H1 (cell line): ENCODE data around the gene LGALS16. TPM values are rescaled to one million over a fixed set of nuclear protein-coding genes. Genes with fewer than 3 reads are reported as not detected.

ENCODE experiments used
- CTCF ChIA-PET: fragments of 300-600 bp; sonication (Branson Sonifier 250); formaldehyde crosslinking; loops from one replicate; lab custom pipeline; 2021; ENCODE audit not compliant: partially characterized antibody; lab: Charles Lee
- POLR2A ChIA-PET: fragments of 300-600 bp; sonication (Branson Sonifier 250); formaldehyde crosslinking; loops from one replicate; lab custom pipeline; 2021; ENCODE audit warnings: inconsistent platforms; ENCODE audit not compliant: partially characterized antibody; lab: Charles Lee
- DNase-seq, 2 experiments: peaks; one replicate each; pipeline versions ENCODE4 v3.0.0 to v3.0.0-alpha.2; 2010 to 2022; ENCODE audit warnings: low spot score in 2 of 2, low read depth in 1 of 2, mixed read lengths in 1 of 2
- FAIRE-seq: peaks from 2 replicates; lab custom pipeline; 2011; peaks lifted over from hg19 to GRCh38; lab: Jason Lieb, UNC
- H2AFZ ChIP-seq: 2 replicates; pipeline ENCODE4 v1.8.1; 2012; ENCODE audit warnings: low read length, inconsistent platforms
- H2AK5ac ChIP-seq: 2 replicates; pipeline ENCODE4 v1.6.1; 2013; ENCODE audit warnings: low read depth, low read length
- H2BK120ac ChIP-seq: replicated peaks from 2 replicates; pipeline ENCODE3; 2013; ENCODE audit warnings: low read depth, low read length, inconsistent platforms
- H2BK12ac ChIP-seq: 2 replicates; pipeline ENCODE4 v1.6.1; 2013; ENCODE audit warnings: low read depth, low read length
- H2BK15ac ChIP-seq: 2 replicates; pipeline ENCODE4 v1.6.1; 2013; ENCODE audit warnings: low read length
- H2BK20ac ChIP-seq: 2 replicates; pipeline ENCODE4 v1.6.1; 2013; ENCODE audit warnings: low read length
- H2BK5ac ChIP-seq: 2 replicates; pipeline ENCODE4 v1.6.1; 2013; ENCODE audit warnings: low read depth, low read length
- H3K14ac ChIP-seq: 2 replicates; pipeline ENCODE4 v1.6.1; 2013; ENCODE audit warnings: inconsistent platforms; ENCODE audit not compliant: insufficient read length
- H3K18ac ChIP-seq: 2 replicates; pipeline ENCODE4 v1.6.1; 2013; ENCODE audit warnings: low read length; ENCODE audit errors: extremely low read depth
- H3K23ac ChIP-seq: 2 replicates; pipeline ENCODE4 v1.6.1; 2013; ENCODE audit warnings: inconsistent platforms; ENCODE audit not compliant: insufficient read length
- H3K23me2 ChIP-seq: 2 replicates; pipeline ENCODE4 v1.6.1; 2013; ENCODE audit warnings: low read depth, low read length
- H3K27ac ChIP-seq: 2 replicates; pipeline ENCODE4 v1.6.1; 2011; ENCODE audit warnings: low read depth, low read length, inconsistent platforms
- H3K27me3 ChIP-seq, 4 experiments: replicated peaks in 1 of 4; 1 replicate in 1 of 4; 2 replicates in 3 of 4; pipeline versions ENCODE4 v1.6.1 to v1.8.1; 2011 to 2013; ENCODE audit warnings: low read length in 3 of 4, mild to moderate bottlenecking in 3 of 4, inconsistent platforms in 2 of 4, mixed read lengths in 2 of 4, moderate library complexity in 1 of 4; ENCODE audit not compliant: control insufficient read depth in 3 of 4, insufficient read depth in 3 of 4; ENCODE audit errors: extremely low read depth in 1 of 4
- H3K36me3 ChIP-seq, 4 experiments: 2 replicates each; pipeline versions ENCODE4 v1.6.1 to v1.8.1; 2011 to 2013; ENCODE audit warnings: mild to moderate bottlenecking in 4 of 4, low read length in 3 of 4, moderate library complexity in 2 of 4, control low read depth in 1 of 4, inconsistent platforms in 1 of 4; ENCODE audit not compliant: insufficient read depth in 4 of 4, control insufficient read depth in 2 of 4
- H3K4ac ChIP-seq: replicated peaks from 2 replicates; pipeline ENCODE3; 2013; ENCODE audit warnings: low read length, low read depth, mixed read lengths, inconsistent platforms; ENCODE audit not compliant: insufficient read length
- H3K4me1 ChIP-seq, 4 experiments: replicated peaks in 1 of 4; 1 replicate in 1 of 4; 2 replicates in 3 of 4; pipeline versions ENCODE4 v1.6.1 to v1.8.1; 2011 to 2013; ENCODE audit warnings: low read length in 3 of 4, inconsistent platforms in 2 of 4, mixed read lengths in 1 of 4; ENCODE audit not compliant: insufficient read depth in 4 of 4, control insufficient read depth in 3 of 4
- H3K4me2 ChIP-seq, 2 experiments: 2 replicates each; pipeline versions ENCODE4 v1.6.1 to v1.8.1; 2011 to 2013; ENCODE audit warnings: low read depth in 2 of 2, low read length in 2 of 2, control low read depth in 1 of 2, inconsistent platforms in 1 of 2, mild to moderate bottlenecking in 1 of 2; ENCODE audit not compliant: insufficient read depth in 1 of 2
- H3K4me3 ChIP-seq, 4 experiments: fragments of 200-600, 300-600 bp in 1 of 4; sonication (generic), shearing (Covaris generic), sonication (Bioruptor Twin) in 1 of 4; 2 replicates each; pipeline versions ENCODE4 v1.5.1 to v1.8.1; 2011 to 2016; ENCODE audit warnings: low read length in 4 of 4, low read depth in 3 of 4, control low read depth in 2 of 4, inconsistent platforms in 2 of 4, mild to moderate bottlenecking in 2 of 4, mixed read lengths in 1 of 4, moderate library complexity in 1 of 4; ENCODE audit not compliant: insufficient read depth in 2 of 4; ENCODE audit errors: extremely low read depth in 1 of 4
- H3K56ac ChIP-seq: replicated peaks from 2 replicates; pipeline ENCODE3; 2013; ENCODE audit warnings: low read depth, mild to moderate bottlenecking, mixed read lengths, low read length, inconsistent platforms; ENCODE audit not compliant: insufficient read length
- H3K79me1 ChIP-seq: 2 replicates; pipeline ENCODE4 v1.6.1; 2013; ENCODE audit warnings: low read depth, low read length, control low read depth
- H3K79me2 ChIP-seq, 2 experiments: 2 replicates each; pipeline versions ENCODE4 v1.6.1 to v1.8.1; 2012 to 2013; ENCODE audit warnings: low read length in 2 of 2, mild to moderate bottlenecking in 2 of 2, inconsistent platforms in 1 of 2; ENCODE audit not compliant: insufficient read depth in 2 of 2, control insufficient read depth in 1 of 2
- H3K9ac ChIP-seq, 4 experiments: replicated peaks in 1 of 4; 1 replicate in 1 of 4; 2 replicates in 3 of 4; pipeline versions ENCODE4 v1.6.1 to v1.8.1; 2011 to 2013; ENCODE audit warnings: low read depth in 3 of 4, low read length in 3 of 4, control low read depth in 2 of 4, mild to moderate bottlenecking in 2 of 4, moderate library complexity in 2 of 4, inconsistent platforms in 1 of 4; ENCODE audit errors: extremely low read depth in 1 of 4
- H3K9me3 ChIP-seq, 2 experiments: 2 replicates each; pipeline versions ENCODE4 v1.6.1 to v1.8.1; 2012 to 2013; ENCODE audit warnings: mild to moderate bottlenecking in 2 of 2, moderate library complexity in 2 of 2, control low read depth in 1 of 2, inconsistent platforms in 1 of 2, low read depth in 1 of 2, low read length in 1 of 2, mixed read lengths in 1 of 2; ENCODE audit not compliant: insufficient read depth in 2 of 2
- H4K20me1 ChIP-seq, 2 experiments: replicated peaks in 1 of 2; 2 replicates each; pipeline versions ENCODE3 to v1.8.1; 2011 to 2013; ENCODE audit warnings: inconsistent platforms in 2 of 2, low read length in 2 of 2, mild to moderate bottlenecking in 1 of 2; ENCODE audit not compliant: insufficient read depth in 2 of 2, control insufficient read depth in 1 of 2
- H4K5ac ChIP-seq: 2 replicates; pipeline ENCODE4 v1.6.1; 2013; ENCODE audit warnings: low read length, low read depth, mixed read lengths, inconsistent platforms; ENCODE audit not compliant: insufficient read length
- H4K8ac ChIP-seq: 2 replicates; pipeline ENCODE4 v1.8.0; 2013; ENCODE audit warnings: mild to moderate bottlenecking, moderate library complexity, low read length, inconsistent platforms; ENCODE audit not compliant: insufficient read depth; ENCODE audit errors: extremely low read depth
- H4K91ac ChIP-seq: replicated peaks from 2 replicates; pipeline ENCODE3; 2013; ENCODE audit warnings: low read length, mixed read lengths, inconsistent platforms; ENCODE audit not compliant: insufficient read length
- CBX5 ChIP-seq: fragments of 300-800, 300-1000 bp; sonication (generic); IDR thresholded peaks from 2 replicates; pipeline ENCODE4 v1.7.1; 2016; ENCODE audit warnings: antibody characterized with exemption, low read length, low read depth
- HDAC2 ChIP-seq, 2 experiments: fragments of 300-600 bp in 1 of 2; sonication (generic) in 1 of 2; IDR thresholded peaks; 2 replicates each; pipeline ENCODE4 v1.6.1; 2011 to 2012; ENCODE audit warnings: low read depth in 2 of 2, low read length in 2 of 2, mild to moderate bottlenecking in 2 of 2, moderate library complexity in 2 of 2, borderline replicate concordance in 1 of 2, inconsistent platforms in 1 of 2
- KDM1A ChIP-seq: fragments of 200-600, 300-600 bp; sonication (generic); IDR thresholded peaks from 2 replicates; pipeline ENCODE4 v1.7.1; 2016; ENCODE audit warnings: mild to moderate bottlenecking, low read length, borderline replicate concordance
- KDM5A ChIP-seq: fragments of 200-600 bp; IDR thresholded peaks from 2 replicates; pipeline ENCODE4 v1.7.1; 2012; ENCODE audit warnings: mild to moderate bottlenecking, low read length, inconsistent platforms, mixed read lengths
- NRF1 ChIP-seq: IDR thresholded peaks from 2 replicates; pipeline ENCODE4 v1.6.1; 2011; ENCODE audit warnings: mild to moderate bottlenecking, low read depth, low read length, improper control_type of control experiment
- PHF8 ChIP-seq: fragments of 200-600 bp; sonication (generic); conservative IDR thresholded peaks from 2 replicates; pipeline ENCODE4 v1.7.1; 2012; ENCODE audit warnings: low read depth, mild to moderate bottlenecking, inconsistent platforms, low read length, moderate library complexity
- POLR2AphosphoS5 ChIP-seq: IDR thresholded peaks from 2 replicates; pipeline ENCODE4 v1.6.1; 2011; ENCODE audit warnings: low read depth, low read length
- RAD21 ChIP-seq, 2 experiments: IDR thresholded peaks in 1 of 2; conservative IDR thresholded peaks in 1 of 2; 2 replicates each; pipeline ENCODE4 v1.6.1; 2011; ENCODE audit warnings: low read depth in 2 of 2, low read length in 2 of 2, improper control_type of control experiment in 1 of 2, inconsistent platforms in 1 of 2, mild to moderate bottlenecking in 1 of 2, moderate library complexity in 1 of 2
- polyA plus RNA-seq, 7 experiments: library from polyadenylated mRNA; depleted of rRNA in 3 of 7; stranded (reverse) in 5 of 7; unstranded in 2 of 7; fragments of >200 nt in 5 of 7; fragments of 200-250 nt in 2 of 7; gene quantifications; 1 replicate in 5 of 7; 2 replicates in 1 of 7; 4 replicates in 1 of 7; pipeline versions ENCODE4 v1.2.1 to v1.2.3, GENCODE V29; 2011 to 2013; ENCODE audit warnings: missing spikeins in 2 of 7, mixed read lengths in 2 of 7
- total RNA-seq: library from RNA; stranded (reverse); fragmentation: NEBNext Ultra II Directional; extraction: Animal tissue kit (Norgen Biotek cat#: 25700); gene quantifications from 2 replicates; pipeline ENCODE4 v1.2.1, GENCODE V29; 2021

Gene LGALS16
- total and polyA plus RNA-seq, 2 of the 8 experiments (the other 6 are each of a cell fraction or from before 2014, with no cell fraction given): not detected

DNA sequence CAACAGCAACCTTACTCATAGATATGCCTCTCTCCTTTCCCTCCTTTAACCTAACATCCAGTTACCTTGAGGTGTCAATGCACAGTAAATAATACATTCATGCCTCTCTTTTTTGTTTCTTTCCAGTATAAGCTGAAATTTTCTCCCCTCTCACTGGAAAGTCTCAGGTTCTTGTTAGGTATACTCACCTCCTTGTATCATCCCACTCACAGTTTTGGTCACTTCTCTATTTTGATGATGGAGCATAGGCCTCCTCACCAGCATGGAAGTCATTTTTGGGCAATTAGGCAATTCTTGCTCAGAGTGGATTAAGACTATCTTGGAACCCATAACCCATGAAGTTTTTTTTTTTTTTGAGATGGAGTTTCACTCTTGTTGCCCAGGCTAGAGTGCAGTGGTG, 42.8 kb downstream of the LGALS16 start:
- Histone ChIP-seq H2AFZ (no peak overlapping the region), H3K36me3 (no peaks in the 10 kb centered on the region), H2BK5ac (no peak overlapping the region), H3K4me2 (no peak overlapping the region), H4K91ac (no peak overlapping the region), H3K23me2 (no peaks in the 10 kb centered on the region), H3K9ac (no peak overlapping the region), H3K56ac (no peak overlapping the region), H3K9me3 (no peaks in the 10 kb centered on the region), H3K4me3 (no peak overlapping the region), H2BK20ac (no peak overlapping the region), H2BK15ac (no peak overlapping the region), H2BK120ac (no peak overlapping the region), H3K27ac (no peak overlapping the region), H2AK5ac (no peak overlapping the region), H3K4me1 (no peaks in the 10 kb centered on the region), H4K8ac (no peak overlapping the region), H3K23ac (no peak overlapping the region), H3K14ac (no peak overlapping the region), H3K18ac (no peak overlapping the region), H4K5ac (no peak overlapping the region), H3K79me1 (no peaks in the 10 kb centered on the region), H2BK12ac (no peak overlapping the region), H3K4ac (no peak overlapping the region), H3K79me2 (no peaks in the 10 kb centered on the region), H3K27me3 (no peaks in the 10 kb centered on the region), H4K20me1 (no peaks in the 10 kb centered on the region)
- ChIA-PET POLR2A (interaction anchor here (0.6 kb wide), 1 partner anchor 266 kb away, joined by 3 read pairs; no protein-coding TSS in a partner anchor), CTCF (interaction anchor here (1.6 kb wide), 1 partner anchor 55 kb away, joined by 4 read pairs; no protein-coding TSS in a partner anchor)
- TF ChIP-seq CBX5 (no peak), RAD21 (IDR thresholded peaks at IDR 0.05 in 1 of 2, conservative IDR thresholded peaks at IDR 0.05 in 1 of 2; ENCODE audit: low read depth in 2 of 2, low read length in 2 of 2) (no peak), POLR2AphosphoS5 (no peak), HDAC2 (IDR thresholded peaks at IDR 0.05; ENCODE audit: borderline replicate concordance in 1 of 2, low read depth in 2 of 2, low read length in 2 of 2) (no peak), KDM5A (no peak), NRF1 (no peak), KDM1A (no peak), PHF8 (no peak)
- FAIRE-seq (no peak), DNase-seq (no peak)
